HepG2 (cell line): ENCODE measurements around the gene IQCE.

ENCODE experiments used
- EZH2 ChIP-seq: conservative IDR thresholded peaks from 2 replicates; pipeline ENCODE4 v1.6.1; 2012; ENCODE audit warnings: mild to moderate bottlenecking, low read depth, low read length, moderate library complexity
- KAT7 ChIP-seq: IDR thresholded peaks from 2 replicates; pipeline ENCODE4 v1.6.1; 2018; ENCODE audit warnings: borderline replicate concordance, missing compliant biosample characterization
- ZBTB7A ChIP-seq: sonication (generic); formaldehyde crosslinking; IDR thresholded peaks from 2 replicates; pipeline ENCODE4 v1.8.0; 2022; ENCODE audit warnings: mild to moderate bottlenecking, missing genetic modification reagents

DNA sequence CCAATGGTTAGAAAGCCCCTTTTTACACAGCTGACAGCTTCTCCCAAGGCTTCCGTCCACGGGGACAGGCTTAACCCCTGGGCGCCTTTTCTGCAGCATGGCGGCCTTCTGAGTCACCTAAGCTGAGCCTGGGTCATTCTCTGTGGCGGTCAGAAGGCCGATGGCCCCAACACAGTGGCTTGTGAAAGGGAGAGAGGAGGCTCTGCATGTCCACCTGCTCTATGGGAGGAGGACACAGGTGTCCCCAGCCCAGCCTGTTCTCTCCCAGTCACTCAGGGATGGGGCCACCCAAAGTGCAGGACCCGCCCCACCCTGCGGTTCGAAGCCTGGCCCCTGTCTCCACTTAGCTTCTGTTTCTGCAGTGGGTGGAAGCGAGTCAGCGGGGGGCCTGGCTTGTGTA, 52.6 kb downstream of the IQCE start:
- no peak for TF ChIP-seq ZBTB7A (CRISPR knock-in tag)
- no peak for TF ChIP-seq KAT7 (CRISPR knock-in tag)
- TF ChIP-seq EZH2 = no peak
